H1 (cell line): ENCODE results near the gene PRDX5. TPM values are rescaled to one million over a fixed set of nuclear protein-coding genes. Genes with fewer than 3 reads are reported as not detected.

Source experiments
- CTCF ChIA-PET: fragments of 300-600 bp; sonication (Branson Sonifier 250); formaldehyde crosslinking; loops from one replicate; lab custom pipeline; 2021; ENCODE audit not compliant: partially characterized antibody; lab: Charles Lee
- POLR2A ChIA-PET: fragments of 300-600 bp; sonication (Branson Sonifier 250); formaldehyde crosslinking; loops from one replicate; lab custom pipeline; 2021; ENCODE audit warnings: inconsistent platforms; ENCODE audit not compliant: partially characterized antibody; lab: Charles Lee
- DNase-seq, 2 experiments: peaks; one replicate each; pipeline versions ENCODE4 v3.0.0 to v3.0.0-alpha.2; 2010 to 2022; ENCODE audit warnings: low spot score in 2 of 2, low read depth in 1 of 2, mixed read lengths in 1 of 2
- FAIRE-seq: peaks from 2 replicates; lab custom pipeline; 2011; peaks lifted over from hg19 to GRCh38; lab: Jason Lieb, UNC
- H2AFZ ChIP-seq: 2 replicates; pipeline ENCODE4 v1.8.1; 2012; ENCODE audit warnings: low read length, inconsistent platforms
- H2AK5ac ChIP-seq: 2 replicates; pipeline ENCODE4 v1.6.1; 2013; ENCODE audit warnings: low read depth, low read length
- H2BK120ac ChIP-seq: replicated peaks from 2 replicates; pipeline ENCODE3; 2013; ENCODE audit warnings: low read depth, low read length, inconsistent platforms
- H2BK12ac ChIP-seq: 2 replicates; pipeline ENCODE4 v1.6.1; 2013; ENCODE audit warnings: low read depth, low read length
- H2BK15ac ChIP-seq: 2 replicates; pipeline ENCODE4 v1.6.1; 2013; ENCODE audit warnings: low read length
- H2BK20ac ChIP-seq: 2 replicates; pipeline ENCODE4 v1.6.1; 2013; ENCODE audit warnings: low read length
- H2BK5ac ChIP-seq: 2 replicates; pipeline ENCODE4 v1.6.1; 2013; ENCODE audit warnings: low read depth, low read length
- H3K14ac ChIP-seq: 2 replicates; pipeline ENCODE4 v1.6.1; 2013; ENCODE audit warnings: inconsistent platforms; ENCODE audit not compliant: insufficient read length
- H3K18ac ChIP-seq: 2 replicates; pipeline ENCODE4 v1.6.1; 2013; ENCODE audit warnings: low read length; ENCODE audit errors: extremely low read depth
- H3K23ac ChIP-seq: 2 replicates; pipeline ENCODE4 v1.6.1; 2013; ENCODE audit warnings: inconsistent platforms; ENCODE audit not compliant: insufficient read length
- H3K23me2 ChIP-seq: 2 replicates; pipeline ENCODE4 v1.6.1; 2013; ENCODE audit warnings: low read depth, low read length
- H3K27ac ChIP-seq: 2 replicates; pipeline ENCODE4 v1.6.1; 2011; ENCODE audit warnings: low read depth, low read length, inconsistent platforms
- H3K27me3 ChIP-seq, 4 experiments: replicated peaks in 1 of 4; 1 replicate in 1 of 4; 2 replicates in 3 of 4; pipeline versions ENCODE4 v1.6.1 to v1.8.1; 2011 to 2013; ENCODE audit warnings: low read length in 3 of 4, mild to moderate bottlenecking in 3 of 4, inconsistent platforms in 2 of 4, mixed read lengths in 2 of 4, moderate library complexity in 1 of 4; ENCODE audit not compliant: control insufficient read depth in 3 of 4, insufficient read depth in 3 of 4; ENCODE audit errors: extremely low read depth in 1 of 4
- H3K36me3 ChIP-seq, 4 experiments: 2 replicates each; pipeline versions ENCODE4 v1.6.1 to v1.8.1; 2011 to 2013; ENCODE audit warnings: mild to moderate bottlenecking in 4 of 4, low read length in 3 of 4, moderate library complexity in 2 of 4, control low read depth in 1 of 4, inconsistent platforms in 1 of 4; ENCODE audit not compliant: insufficient read depth in 4 of 4, control insufficient read depth in 2 of 4
- H3K4ac ChIP-seq: replicated peaks from 2 replicates; pipeline ENCODE3; 2013; ENCODE audit warnings: low read length, low read depth, mixed read lengths, inconsistent platforms; ENCODE audit not compliant: insufficient read length
- H3K4me1 ChIP-seq, 4 experiments: replicated peaks in 1 of 4; 1 replicate in 1 of 4; 2 replicates in 3 of 4; pipeline versions ENCODE4 v1.6.1 to v1.8.1; 2011 to 2013; ENCODE audit warnings: low read length in 3 of 4, inconsistent platforms in 2 of 4, mixed read lengths in 1 of 4; ENCODE audit not compliant: insufficient read depth in 4 of 4, control insufficient read depth in 3 of 4
- H3K4me2 ChIP-seq, 2 experiments: 2 replicates each; pipeline versions ENCODE4 v1.6.1 to v1.8.1; 2011 to 2013; ENCODE audit warnings: low read depth in 2 of 2, low read length in 2 of 2, control low read depth in 1 of 2, inconsistent platforms in 1 of 2, mild to moderate bottlenecking in 1 of 2; ENCODE audit not compliant: insufficient read depth in 1 of 2
- H3K4me3 ChIP-seq, 4 experiments: fragments of 200-600, 300-600 bp in 1 of 4; sonication (generic), shearing (Covaris generic), sonication (Bioruptor Twin) in 1 of 4; 2 replicates each; pipeline versions ENCODE4 v1.5.1 to v1.8.1; 2011 to 2016; ENCODE audit warnings: low read length in 4 of 4, low read depth in 3 of 4, control low read depth in 2 of 4, inconsistent platforms in 2 of 4, mild to moderate bottlenecking in 2 of 4, mixed read lengths in 1 of 4, moderate library complexity in 1 of 4; ENCODE audit not compliant: insufficient read depth in 2 of 4; ENCODE audit errors: extremely low read depth in 1 of 4
- H3K56ac ChIP-seq: replicated peaks from 2 replicates; pipeline ENCODE3; 2013; ENCODE audit warnings: low read depth, mild to moderate bottlenecking, mixed read lengths, low read length, inconsistent platforms; ENCODE audit not compliant: insufficient read length
- H3K79me1 ChIP-seq: 2 replicates; pipeline ENCODE4 v1.6.1; 2013; ENCODE audit warnings: low read depth, low read length, control low read depth
- H3K79me2 ChIP-seq, 2 experiments: 2 replicates each; pipeline versions ENCODE4 v1.6.1 to v1.8.1; 2012 to 2013; ENCODE audit warnings: low read length in 2 of 2, mild to moderate bottlenecking in 2 of 2, inconsistent platforms in 1 of 2; ENCODE audit not compliant: insufficient read depth in 2 of 2, control insufficient read depth in 1 of 2
- H3K9ac ChIP-seq, 4 experiments: replicated peaks in 1 of 4; 1 replicate in 1 of 4; 2 replicates in 3 of 4; pipeline versions ENCODE4 v1.6.1 to v1.8.1; 2011 to 2013; ENCODE audit warnings: low read depth in 3 of 4, low read length in 3 of 4, control low read depth in 2 of 4, mild to moderate bottlenecking in 2 of 4, moderate library complexity in 2 of 4, inconsistent platforms in 1 of 4; ENCODE audit errors: extremely low read depth in 1 of 4
- H3K9me3 ChIP-seq, 2 experiments: 2 replicates each; pipeline versions ENCODE4 v1.6.1 to v1.8.1; 2012 to 2013; ENCODE audit warnings: mild to moderate bottlenecking in 2 of 2, moderate library complexity in 2 of 2, control low read depth in 1 of 2, inconsistent platforms in 1 of 2, low read depth in 1 of 2, low read length in 1 of 2, mixed read lengths in 1 of 2; ENCODE audit not compliant: insufficient read depth in 2 of 2
- H4K20me1 ChIP-seq, 2 experiments: replicated peaks in 1 of 2; 2 replicates each; pipeline versions ENCODE3 to v1.8.1; 2011 to 2013; ENCODE audit warnings: inconsistent platforms in 2 of 2, low read length in 2 of 2, mild to moderate bottlenecking in 1 of 2; ENCODE audit not compliant: insufficient read depth in 2 of 2, control insufficient read depth in 1 of 2
- H4K5ac ChIP-seq: 2 replicates; pipeline ENCODE4 v1.6.1; 2013; ENCODE audit warnings: low read length, low read depth, mixed read lengths, inconsistent platforms; ENCODE audit not compliant: insufficient read length
- H4K8ac ChIP-seq: 2 replicates; pipeline ENCODE4 v1.8.0; 2013; ENCODE audit warnings: mild to moderate bottlenecking, moderate library complexity, low read length, inconsistent platforms; ENCODE audit not compliant: insufficient read depth; ENCODE audit errors: extremely low read depth
- H4K91ac ChIP-seq: replicated peaks from 2 replicates; pipeline ENCODE3; 2013; ENCODE audit warnings: low read length, mixed read lengths, inconsistent platforms; ENCODE audit not compliant: insufficient read length
- ATF3 ChIP-seq: IDR thresholded peaks from 2 replicates; pipeline ENCODE4 v1.6.1; 2011; ENCODE audit warnings: low read depth, mild to moderate bottlenecking, low read length; ENCODE audit not compliant: insufficient read depth
- BACH1 ChIP-seq: IDR thresholded peaks from 2 replicates; pipeline ENCODE4 v1.6.1; 2012; ENCODE audit warnings: low read length, improper control_type of control experiment
- CREB1 ChIP-seq: IDR thresholded peaks from 2 replicates; pipeline ENCODE4 v1.6.1; 2012; ENCODE audit warnings: inconsistent platforms
- GTF2F1 ChIP-seq: IDR thresholded peaks from 2 replicates; pipeline ENCODE4 v1.6.1; 2012; ENCODE audit warnings: low read depth, low read length, improper control_type of control experiment, borderline replicate concordance
- JUN ChIP-seq: IDR thresholded peaks from 2 replicates; pipeline ENCODE4 v1.6.1; 2011; ENCODE audit warnings: low read depth, mild to moderate bottlenecking, improper control_type of control experiment, low read length
- KDM5A ChIP-seq: fragments of 200-600 bp; IDR thresholded peaks from 2 replicates; pipeline ENCODE4 v1.7.1; 2012; ENCODE audit warnings: mild to moderate bottlenecking, low read length, inconsistent platforms, mixed read lengths
- NRF1 ChIP-seq: IDR thresholded peaks from 2 replicates; pipeline ENCODE4 v1.6.1; 2011; ENCODE audit warnings: mild to moderate bottlenecking, low read depth, low read length, improper control_type of control experiment
- POLR2A ChIP-seq, 2 experiments: IDR thresholded peaks; 1 replicate in 1 of 2; 2 replicates in 1 of 2; pipeline ENCODE4 v1.6.1; 2011; ENCODE audit warnings: low read depth in 2 of 2, low read length in 2 of 2, mild to moderate bottlenecking in 2 of 2; ENCODE audit errors: control extremely low read depth in 1 of 2
- RFX5 ChIP-seq: IDR thresholded peaks from 2 replicates; pipeline ENCODE4 v1.6.1; 2011; ENCODE audit warnings: low read depth, low read length, improper control_type of control experiment, borderline replicate concordance
- RNF2 ChIP-seq: fragments of 200-900, 300-1000 bp; sonication (generic); IDR thresholded peaks from 2 replicates; pipeline ENCODE4 v1.7.1; 2016; ENCODE audit warnings: borderline replicate concordance, low read depth, mild to moderate bottlenecking, antibody characterized with exemption, low read length; ENCODE audit not compliant: poor library complexity, severe bottlenecking; ENCODE audit errors: missing control alignments
- SP1 ChIP-seq: IDR thresholded peaks from 2 replicates; pipeline ENCODE4 v1.6.1; 2011; ENCODE audit warnings: low read depth, low read length
- SP4 ChIP-seq: IDR thresholded peaks from 2 replicates; pipeline ENCODE4 v1.6.1; 2012; ENCODE audit warnings: low read length, inconsistent platforms
- SUZ12 ChIP-seq: fragments of 200-600 bp; sonication (generic); IDR thresholded peaks from 2 replicates; pipeline ENCODE4 v1.6.1; 2012; ENCODE audit warnings: mild to moderate bottlenecking, inconsistent platforms, low read length, moderate library complexity, mixed read lengths
- TBP ChIP-seq: IDR thresholded peaks from 2 replicates; pipeline ENCODE4 v1.6.1; 2011; ENCODE audit warnings: low read depth, low read length, improper control_type of control experiment
- WGBS, 2 experiments: shearing (Covaris generic) in 1 of 2; methylation state at CpG; one replicate each; pipeline versions ENCODE4 v1.1.6 to v1.1.7; 2013 to 2015; ENCODE audit warnings: low lambda C conversion rate in 2 of 2, mixed read lengths in 2 of 2, inconsistent platforms in 1 of 2, low coverage in 1 of 2, missing lambda C conversion rate in 1 of 2; ENCODE audit not compliant: insufficient replicate concordance in 2 of 2, insufficient coverage in 1 of 2, insufficient read length in 1 of 2; ENCODE audit errors: extremely low coverage in 1 of 2, missing lambda C conversion rate in 1 of 2; 5-methylcytosine and 5-hydroxymethylcytosine counted together
- polyA plus RNA-seq, 7 experiments: library from polyadenylated mRNA; depleted of rRNA in 3 of 7; stranded (reverse) in 5 of 7; unstranded in 2 of 7; fragments of >200 nt in 5 of 7; fragments of 200-250 nt in 2 of 7; gene quantifications; 1 replicate in 5 of 7; 2 replicates in 1 of 7; 4 replicates in 1 of 7; pipeline versions ENCODE4 v1.2.1 to v1.2.3, GENCODE V29; 2011 to 2013; ENCODE audit warnings: missing spikeins in 2 of 7, mixed read lengths in 2 of 7
- total RNA-seq: library from RNA; stranded (reverse); fragmentation: NEBNext Ultra II Directional; extraction: Animal tissue kit (Norgen Biotek cat#: 25700); gene quantifications from 2 replicates; pipeline ENCODE4 v1.2.1, GENCODE V29; 2021

PRDX5 gene
- total and polyA plus RNA-seq, 2 of the 8 experiments (the other 6 are each of a cell fraction or from before 2014, with no cell fraction given): 201 to 582 TPM

GRCh38 chr11:64349404-64349803, 31.5 kb downstream of the PRDX5 start:
- Histone ChIP-seq H3K79me1 (no peaks in the 10 kb centered on the region), H3K36me3 (no peaks in the 10 kb centered on the region), H4K5ac (no peak overlapping the region), H3K4ac (no peak overlapping the region), H3K4me1 (peaks cover 0 to 9% (median 3%) of the 10 kb centered on the region in 4 experiments; a peak in 3 of 7 replicates), H3K14ac (no peak overlapping the region), H3K4me3 (no peak overlapping the region), H3K27ac (no peak overlapping the region), H2BK12ac (no peak overlapping the region), H3K4me2 (no peak overlapping the region), H3K79me2 (no peaks in the 10 kb centered on the region), H2BK5ac (no peak overlapping the region), H4K20me1 (peaks cover 0 to 2% of the 10 kb centered on the region in 2 experiments), H3K9me3 (no peaks in the 10 kb centered on the region), H3K23me2 (no peaks in the 10 kb centered on the region), H3K27me3 (no peaks in the 10 kb centered on the region), H3K18ac (no peak overlapping the region), H2BK20ac (no peak overlapping the region), H4K91ac (no peak overlapping the region), H3K9ac (no peak overlapping the region), H3K56ac (no peak overlapping the region), H4K8ac (no peak overlapping the region), H2BK15ac (no peak overlapping the region), H2AFZ (no peak overlapping the region), H2BK120ac (no peak overlapping the region), H3K23ac (no peak overlapping the region), H2AK5ac (no peak overlapping the region)
- WGBS, 2 experiments: 80% methylated on average over 3 of the region's 11 CpGs; no CpG with 5 or more reads in 1 of the 2 experiments
- DNase-seq (no peak), FAIRE-seq (no peak)
- ChIA-PET CTCF (interaction anchor here (0.6 to 37.6 kb wide), 13 partner anchors 8 to 400 kb away, joined by 3 to 614 read pairs (median 5); partner anchors contain the start of genes CATSPERZ, CCDC88B, ESRRA and PRDX5), POLR2A (interaction anchor here (0.7 to 3.3 kb wide), 6 partner anchors 8 to 118 kb away, joined by 3 to 9 read pairs (median 5); partner anchors contain the start of genes PRDX5, RPS6KA4 and TRMT112)
- no peak for TF ChIP-seq GTF2F1
- TF ChIP-seq KDM5A: no peak
- no peak for TF ChIP-seq RNF2
- no peak for TF ChIP-seq ATF3
- TF ChIP-seq SUZ12: no peak
- TF ChIP-seq POLR2A (IDR thresholded peaks at IDR 0.05; ENCODE audit: control extremely low read depth in 1 of 2, low read depth in 2 of 2, low read length in 2 of 2): no peak
- no peak for TF ChIP-seq BACH1
- TF ChIP-seq TBP: no peak
- TF ChIP-seq SP4: no peak
- no peak for TF ChIP-seq RFX5
- no peak for TF ChIP-seq CREB1
- no peak for TF ChIP-seq SP1
- no peak for TF ChIP-seq NRF1
- TF ChIP-seq JUN: no peak
